ENCODE measurements around the gene PYY. TPM values are rescaled to one million over a fixed set of nuclear protein-coding genes. Genes with fewer than 3 reads are reported as not detected.

The PYY gene
- total and polyA plus RNA-seq, 10 of the 15 experiments (the other 5 are each of a cell fraction or from before 2014, with no cell fraction given), result 0.07 to 0.18 TPM; not detected in 8

GRCh38 chr17:43962479-43962878, 8.7 kb upstream of the PYY start:
- H3K36me3 ChIP-seq (ENCODE audit: control insufficient read depth in 2 of 2, insufficient read depth in 2 of 2, low read length in 1 of 2), result no peaks in the 10 kb centered on the region
- in situ Hi-C loops (cut with MboI), result no loop called here
- ChIA-PET RAD21 (ENCODE audit: unreplicated experiment) (no interaction called here), POLR2A (no interaction called here), CTCF (interaction anchor here (1.0 to 2.3 kb wide), 2 partner anchors 19 to 48 kb away, joined by 3 to 7 read pairs; no protein-coding TSS in a partner anchor), SMC1A (ENCODE audit: uncharacterized antibody, unreplicated experiment) (no interaction called here)
- H3K9ac ChIP-seq (ENCODE audit: control insufficient read depth, insufficient read depth, low read length), result no peak overlapping the region
- H3K27ac ChIP-seq (ENCODE audit: control insufficient read depth, insufficient read depth), result no peak overlapping the region
- no peak for ATAC-seq
- TF ChIP-seq RAD51 (IDR thresholded peaks at IDR 0.05), result no peak
- no peak for TF ChIP-seq PKNOX1 (IDR thresholded peaks at IDR 0.05)
- TF ChIP-seq PRDM15 (CRISPR knock-in tag; IDR thresholded peaks at IDR 0.05), result no peak
- TF ChIP-seq ETV6 (conservative IDR thresholded peaks at IDR 0.05 in 1 of 2, IDR thresholded peaks at IDR 0.05 in 1 of 2; ENCODE audit: borderline replicate concordance in 1 of 2, low read depth in 1 of 2), result no peak
- BruUV-seq (replicated peaks), result no TSS peak
- DNase-seq (ENCODE audit: low read depth, low spot score), result no peak
- H3K27me3 ChIP-seq (replicated peaks in 1 of 2; ENCODE audit: control insufficient read depth in 2 of 2, insufficient read depth in 2 of 2, low read length in 1 of 2), result peaks cover 0 to 2% of the 10 kb centered on the region in 2 experiments; a peak in 2 of 4 replicates
- no peak overlapping the region for H3K4me2 ChIP-seq (ENCODE audit: control insufficient read depth, insufficient read depth)
- no peak overlapping the region for H2AFZ ChIP-seq (ENCODE audit: control insufficient read depth, low read depth, low read length)
- intact Hi-C loops (cut with micrococcal nuclease; ENCODE audit: unreplicated experiment), result no loop called here
- no peaks in the 10 kb centered on the region for H3K4me1 ChIP-seq (ENCODE audit: control insufficient read depth, insufficient read depth, low read length)
- H3K9me3 ChIP-seq (replicated peaks; ENCODE audit: control insufficient read depth, insufficient read depth, low read length), result no peaks in the 10 kb centered on the region
- 2% methylated on average over 7 of the region's 7 CpGs for WGBS (ENCODE audit: insufficient coverage, insufficient replicate concordance, low lambda C conversion rate, missing lambda C conversion rate)
- no peaks in the 10 kb centered on the region for H3K79me2 ChIP-seq (ENCODE audit: control insufficient read depth, insufficient read depth, low read length)
- no peaks in the 10 kb centered on the region for H4K20me1 ChIP-seq (ENCODE audit: control insufficient read depth, insufficient read depth)
- H3K4me3 ChIP-seq, result no peak overlapping the region
- no peak for FAIRE-seq

All from GM12878 (cell line).